Stimulated activated CD4-positive, alpha-beta T cell treated with anti-CD3 and anti-CD28 coated beads, Interleukin-15, amount 100 ng/mL, for 48 hours (primary cell): ENCODE measurements around the gene WNT2B.

Experiments
- DNase-seq, 2 donors: peaks; one replicate each; pipeline ENCODE4 v3.0.0-alpha.2; 2020; ENCODE audit warnings: low read depth in 2 of 2

The WNT2B gene

GRCh38 chr1:112504661-112505399 lies 3.9 kb upstream of the WNT2B start:
- no peak for DNase-seq

GRCh38 chr1:112505400-112505785 lies 3.4 kb upstream of the WNT2B start:
- no peak for DNase-seq

GRCh38 chr1:112505878-112506277 lies 2.9 kb upstream of the WNT2B start:
- no peak for DNase-seq

GRCh38 chr1:112506306-112506705 lies 2.5 kb upstream of the WNT2B start:
- DNase-seq: no peak

GRCh38 chr1:112506731-112507130 lies 2.0 kb upstream of the WNT2B start:
- no peak for DNase-seq

GRCh38 chr1:112507336-112507735 lies 1.4 kb upstream of the WNT2B start:
- no peak for DNase-seq

- DNase-seq: no peak
These were observed 866 bp upstream of the WNT2B start for GRCh38 chr1:112507921-112508277.

GRCh38 chr1:112509005-112509659 lies 367 bp downstream of the WNT2B start:
- no peak for DNase-seq

- no peak for DNase-seq
These were observed 954 bp downstream of the WNT2B start for GRCh38 chr1:112509660-112510178.

- DNase-seq: no peak
These were observed 1.6 kb downstream of the WNT2B start for GRCh38 chr1:112510340-112510739.

- DNase-seq: no peak
These were observed 3.1 kb downstream of the WNT2B start for GRCh38 chr1:112511897-112512296.

GRCh38 chr1:112513112-112513870 lies 4.5 kb downstream of the WNT2B start:
- DNase-seq: no peak

GRCh38 chr1:112514901-112515300 lies 6.1 kb downstream of the WNT2B start:
- no peak for DNase-seq

GRCh38 chr1:112515311-112516009 lies 6.7 kb downstream of the WNT2B start:
- no peak for DNase-seq

GRCh38 chr1:112516141-112516540 lies 7.4 kb downstream of the WNT2B start:
- no peak for DNase-seq

- no peak for DNase-seq
These were observed 8.5 kb downstream of the WNT2B start for GRCh38 chr1:112517231-112517630.

GRCh38 chr1:112517646-112518045 lies 8.9 kb downstream of the WNT2B start:
- DNase-seq: no peak

- no peak for DNase-seq
These were observed 9.4 kb downstream of the WNT2B start for GRCh38 chr1:112518186-112518585.

GRCh38 chr1:112520166-112520565 lies 11.4 kb downstream of the WNT2B start:
- DNase-seq: no peak

GRCh38 chr1:112522621-112523020 lies 13.9 kb downstream of the WNT2B start:
- no peak for DNase-seq

GRCh38 chr1:112524251-112524650 lies 15.5 kb downstream of the WNT2B start:
- no peak for DNase-seq

GRCh38 chr1:112524986-112525385 lies 16.2 kb downstream of the WNT2B start:
- no peak for DNase-seq
